Measurements from ENCODE around the gene C10orf67.

Gene C10orf67

DNA sequence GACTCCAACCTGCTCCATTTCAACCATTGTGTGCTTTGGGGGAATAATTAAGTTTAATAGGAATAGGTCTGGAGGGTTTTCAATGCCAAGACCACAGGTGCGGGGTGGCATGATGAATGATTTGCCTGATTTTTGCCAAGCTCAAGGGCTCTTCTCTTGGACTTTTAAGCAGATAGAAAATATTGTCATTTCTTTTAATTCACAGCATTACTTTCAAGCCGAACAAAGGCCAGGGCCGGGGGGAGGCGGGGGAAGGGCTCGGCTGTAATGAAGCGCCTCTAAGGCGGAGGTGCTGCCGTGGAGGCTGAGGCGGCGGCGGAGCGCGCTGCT is 146.0 kb downstream of the C10orf67 start:
- Mint-ChIP-seq H3K36me3 (ENCODE audit: low read depth) (no peaks in the 10 kb centered on the region), H3K4me1 (peaks cover 7% of the 10 kb centered on the region), H3K9me3 (no peaks in the 10 kb centered on the region), H3K27ac (no peak overlapping the region), H3K4me3 (peak overlapping the region; percentile 54), H3K27me3 (ENCODE audit: low read depth, poor library complexity) (peaks cover 100% of the 10 kb centered on the region)
- no peak for DNase-seq
- TF ChIP-seq, protein P1, sequence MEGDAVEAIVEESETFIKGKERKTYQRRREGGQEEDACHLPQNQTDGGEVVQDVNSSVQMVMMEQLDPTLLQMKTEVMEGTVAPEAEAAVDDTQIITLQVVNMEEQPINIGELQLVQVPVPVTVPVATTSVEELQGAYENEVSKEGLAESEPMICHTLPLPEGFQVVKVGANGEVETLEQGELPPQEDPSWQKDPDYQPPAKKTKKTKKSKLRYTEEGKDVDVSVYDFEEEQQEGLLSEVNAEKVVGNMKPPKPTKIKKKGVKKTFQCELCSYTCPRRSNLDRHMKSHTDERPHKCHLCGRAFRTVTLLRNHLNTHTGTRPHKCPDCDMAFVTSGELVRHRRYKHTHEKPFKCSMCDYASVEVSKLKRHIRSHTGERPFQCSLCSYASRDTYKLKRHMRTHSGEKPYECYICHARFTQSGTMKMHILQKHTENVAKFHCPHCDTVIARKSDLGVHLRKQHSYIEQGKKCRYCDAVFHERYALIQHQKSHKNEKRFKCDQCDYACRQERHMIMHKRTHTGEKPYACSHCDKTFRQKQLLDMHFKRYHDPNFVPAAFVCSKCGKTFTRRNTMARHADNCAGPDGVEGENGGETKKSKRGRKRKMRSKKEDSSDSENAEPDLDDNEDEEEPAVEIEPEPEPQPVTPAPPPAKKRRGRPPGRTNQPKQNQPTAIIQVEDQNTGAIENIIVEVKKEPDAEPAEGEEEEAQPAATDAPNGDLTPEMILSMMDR (IDR thresholded peaks at IDR 0.05), result no peak

DNA sequence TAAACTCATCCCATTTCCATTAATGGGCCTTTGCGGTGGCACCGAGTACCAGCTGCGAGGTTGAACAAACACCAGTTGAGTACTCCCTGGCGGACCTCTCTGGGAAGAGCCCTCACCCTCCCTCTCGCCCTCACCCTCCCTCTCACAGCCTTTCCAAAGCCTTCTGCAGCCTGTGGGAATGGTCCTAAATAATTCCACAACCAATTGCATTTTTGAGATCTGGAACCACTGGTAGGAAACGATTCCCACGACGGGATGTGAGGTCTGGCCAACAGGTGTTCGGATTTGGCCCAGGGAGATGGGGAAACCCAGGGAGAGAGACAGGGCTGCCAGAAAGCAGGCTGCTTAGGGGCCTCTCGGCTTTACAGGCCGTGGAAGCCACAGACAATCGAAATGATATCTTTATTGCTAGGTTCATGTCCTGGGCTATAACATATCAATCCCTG is 147.2 kb downstream of the C10orf67 start:
- no peak for DNase-seq
- Mint-ChIP-seq H3K27ac (no peak overlapping the region), H3K9me3 (no peaks in the 10 kb centered on the region), H3K27me3 (ENCODE audit: low read depth, poor library complexity) (peaks cover 98% of the 10 kb centered on the region), H3K36me3 (ENCODE audit: low read depth) (no peaks in the 10 kb centered on the region), H3K4me1 (peaks cover 9% of the 10 kb centered on the region), H3K4me3 (no peak overlapping the region)
- TF ChIP-seq, protein P1 (IDR thresholded peaks at IDR 0.05), result no peak

DNA sequence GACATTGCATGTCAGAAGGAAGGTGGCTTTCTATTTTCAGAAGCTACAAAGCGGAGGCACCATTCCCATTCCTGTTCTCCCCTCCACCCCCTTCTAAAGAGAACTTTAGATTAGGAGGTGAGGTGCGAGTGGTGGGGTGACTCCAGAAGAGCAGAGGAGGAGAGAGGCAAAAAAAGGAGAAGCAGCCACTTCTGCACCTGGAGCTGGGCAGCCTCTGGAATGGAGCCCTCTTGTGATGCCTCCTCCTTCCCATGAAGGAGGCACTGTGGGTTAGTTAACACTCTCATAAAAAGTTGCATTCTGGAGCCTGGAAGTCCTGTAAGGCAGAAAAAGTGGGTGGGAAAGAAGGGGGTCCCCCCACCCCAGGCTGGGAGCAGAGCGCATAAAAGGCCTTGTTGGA is 147.7 kb downstream of the C10orf67 start:
- TF ChIP-seq, protein P1 (IDR thresholded peaks at IDR 0.05), result no peak
- Mint-ChIP-seq H3K27ac (no peak overlapping the region), H3K4me3 (no peak overlapping the region), H3K4me1 (peaks cover 9% of the 10 kb centered on the region), H3K27me3 (ENCODE audit: low read depth, poor library complexity) (peaks cover 98% of the 10 kb centered on the region), H3K9me3 (no peaks in the 10 kb centered on the region), H3K36me3 (ENCODE audit: low read depth) (no peaks in the 10 kb centered on the region)
- DNase-seq, result no peak

DNA sequence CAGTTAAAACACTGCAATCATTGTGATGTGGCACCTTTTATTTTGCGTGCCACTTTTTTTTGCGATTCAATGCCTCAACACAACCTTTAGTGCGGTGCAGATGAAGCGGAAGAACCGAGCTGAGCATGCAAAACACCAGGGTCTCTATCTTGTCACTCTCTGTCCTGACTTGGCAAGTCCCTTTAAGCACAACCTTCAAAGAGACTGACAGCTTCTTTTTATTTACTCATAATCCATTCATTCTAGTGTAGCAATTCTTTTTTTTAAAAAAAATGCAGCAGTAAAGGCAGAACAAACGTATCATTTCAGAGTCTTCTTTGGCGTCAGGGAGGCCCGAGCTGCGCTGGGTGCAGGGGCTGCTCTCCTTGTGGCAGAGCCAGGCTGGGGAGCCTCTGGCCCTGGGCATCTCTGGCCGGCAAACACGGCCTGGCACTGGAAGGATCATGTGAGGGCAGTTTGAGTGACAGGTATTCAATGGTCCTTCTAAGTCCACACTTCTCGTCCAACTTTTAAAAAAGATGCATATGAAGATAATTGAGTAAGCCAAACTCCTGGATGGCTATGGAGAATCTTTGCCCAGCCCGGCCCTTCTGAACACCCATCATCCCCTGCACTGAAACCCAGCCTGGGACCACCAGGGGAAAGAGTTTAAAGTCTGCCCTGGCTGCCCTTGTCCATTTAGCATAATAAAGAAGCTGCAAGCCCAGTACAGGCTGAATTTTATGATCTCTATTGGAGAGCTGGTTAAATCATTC is 148.6 kb downstream of the C10orf67 start:
- no peaks in the 10 kb centered on the region for H3K36me3 Mint-ChIP-seq (ENCODE audit: low read depth)
- H3K27me3 Mint-ChIP-seq (ENCODE audit: low read depth, poor library complexity), result peaks cover 98% of the 10 kb centered on the region
- peaks cover 9% of the 10 kb centered on the region for H3K4me1 Mint-ChIP-seq
- no peaks in the 10 kb centered on the region for H3K9me3 Mint-ChIP-seq
- no peak for DNase-seq
- H3K27ac Mint-ChIP-seq, result no peak overlapping the region
- TF ChIP-seq, protein P1 (IDR thresholded peaks at IDR 0.05), result no peak
- H3K4me3 Mint-ChIP-seq, result no peak overlapping the region

DNA sequence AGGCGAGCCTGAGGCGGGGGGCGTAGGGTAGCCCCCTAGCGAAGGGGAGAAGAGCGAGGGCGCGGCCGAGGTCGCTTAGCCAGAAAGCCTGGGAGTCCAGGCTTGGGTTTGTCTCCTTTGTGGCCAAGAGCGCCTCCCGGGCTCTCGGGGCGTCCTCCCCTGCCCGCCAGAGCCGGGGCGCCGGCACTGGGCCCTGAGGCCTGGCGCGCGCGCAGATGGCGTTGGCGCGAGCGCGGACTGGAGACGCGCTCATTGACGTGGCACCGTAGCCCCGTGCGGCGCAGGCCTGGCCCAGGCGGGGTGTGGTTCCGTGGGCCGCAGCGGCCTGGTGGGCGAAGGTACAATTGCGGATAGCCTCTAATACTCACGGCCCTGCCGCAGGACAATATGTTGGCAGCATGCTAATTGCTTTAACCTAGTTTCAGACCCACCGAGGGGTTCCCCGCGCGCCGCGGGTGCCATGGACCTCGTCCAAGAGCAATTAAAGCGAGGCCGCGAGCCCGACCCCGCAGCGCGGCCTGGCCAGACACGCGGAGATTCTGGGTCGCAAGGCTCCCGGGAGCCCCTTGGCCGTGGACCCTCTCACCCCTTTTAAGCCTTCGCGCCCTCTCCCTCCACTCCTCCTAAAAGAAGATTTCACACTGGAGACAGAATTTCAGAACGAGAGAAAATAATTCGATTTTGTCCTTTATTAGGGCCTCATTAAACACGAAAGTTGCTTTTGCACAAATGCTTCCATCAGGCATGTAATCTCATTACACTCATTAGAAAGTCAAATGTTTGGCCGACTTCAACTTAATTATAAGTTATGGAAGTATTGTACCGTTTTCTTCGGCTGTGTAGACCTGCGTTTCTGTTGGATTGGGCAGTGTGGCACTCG is 149.4 kb downstream of the C10orf67 start:
- Mint-ChIP-seq H3K9me3 (no peaks in the 10 kb centered on the region), H3K27ac (no peak overlapping the region), H3K27me3 (ENCODE audit: low read depth, poor library complexity) (peaks cover 98% of the 10 kb centered on the region), H3K4me3 (peak overlapping the region; percentile 63), H3K36me3 (ENCODE audit: low read depth) (no peaks in the 10 kb centered on the region), H3K4me1 (peaks cover 9% of the 10 kb centered on the region)
- DNase-seq, result no peak
- TF ChIP-seq, protein P1 (IDR thresholded peaks at IDR 0.05), result no peak

All from nephron progenitor cell (in vitro differentiated cells).